ENCODE measurements around the gene NLRC3.

Gene NLRC3

DNA sequence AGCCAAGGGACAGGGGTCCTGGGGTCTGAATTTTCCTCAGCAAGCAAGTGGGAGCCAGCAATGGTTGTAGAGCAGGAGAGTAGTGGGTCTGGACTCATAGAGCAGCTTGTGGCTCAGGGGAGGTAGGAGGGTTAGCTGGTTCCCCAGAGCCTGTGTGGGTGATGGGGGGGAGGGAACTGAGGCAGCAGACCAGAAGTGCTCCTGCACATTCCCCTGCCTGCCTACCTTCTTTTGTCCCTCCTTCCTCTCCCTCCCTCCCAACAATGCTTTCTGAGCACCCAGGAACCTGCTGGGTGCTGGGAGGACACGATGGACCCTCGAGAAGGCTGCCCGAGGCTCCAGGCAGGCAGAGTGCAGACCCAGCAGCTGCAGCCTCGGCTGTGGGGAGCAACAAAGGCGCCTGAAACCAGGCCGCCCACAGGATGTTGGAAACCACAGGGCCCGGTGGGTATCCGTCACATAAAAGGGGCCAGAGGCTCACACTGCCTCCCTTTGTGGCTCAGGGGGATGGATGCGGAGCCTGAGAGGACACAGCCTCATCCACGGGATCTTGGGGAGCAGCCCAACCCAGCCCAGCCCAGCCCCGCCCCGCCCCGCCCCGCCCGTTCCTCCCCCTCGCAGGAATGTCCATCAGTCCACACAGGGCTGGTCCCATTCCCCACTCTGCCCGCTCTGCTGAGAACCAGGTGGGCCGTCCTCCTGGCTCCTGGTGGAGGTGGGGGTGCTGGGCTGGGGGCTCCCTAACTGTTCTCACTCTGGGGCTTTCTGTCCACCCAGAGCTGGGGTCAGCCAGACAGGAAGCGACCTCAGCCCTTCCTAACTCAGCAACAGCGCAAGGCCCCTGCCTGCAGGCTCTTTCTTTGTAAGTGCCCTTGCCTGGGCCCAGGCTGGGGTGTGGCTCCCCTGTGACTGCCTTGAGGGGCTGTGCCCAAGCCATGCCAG, 1.7 kb upstream of the NLRC3 start:
- DNase-seq: no peak

DNA sequence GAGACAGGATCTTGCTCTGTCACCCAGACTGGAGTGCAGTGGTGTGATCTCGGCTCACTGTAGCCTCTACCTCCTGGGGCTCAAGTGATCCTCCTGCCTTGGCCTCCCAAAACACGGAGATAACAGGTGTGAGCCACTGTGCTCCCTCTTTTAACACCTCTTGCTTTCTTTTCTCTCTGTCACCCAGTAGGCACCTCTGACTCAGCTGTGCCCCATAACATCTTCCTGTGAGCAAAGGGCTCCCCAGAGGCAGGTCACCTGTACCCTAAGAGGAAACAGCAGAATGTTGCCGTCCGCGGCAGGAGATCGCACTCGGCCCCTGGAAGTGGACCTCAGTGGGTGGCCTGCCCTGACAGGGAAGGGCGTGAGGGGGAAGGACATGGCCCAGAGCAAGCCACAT, 918 bp upstream of the NLRC3 start:
- DNase-seq: no peak

DNA sequence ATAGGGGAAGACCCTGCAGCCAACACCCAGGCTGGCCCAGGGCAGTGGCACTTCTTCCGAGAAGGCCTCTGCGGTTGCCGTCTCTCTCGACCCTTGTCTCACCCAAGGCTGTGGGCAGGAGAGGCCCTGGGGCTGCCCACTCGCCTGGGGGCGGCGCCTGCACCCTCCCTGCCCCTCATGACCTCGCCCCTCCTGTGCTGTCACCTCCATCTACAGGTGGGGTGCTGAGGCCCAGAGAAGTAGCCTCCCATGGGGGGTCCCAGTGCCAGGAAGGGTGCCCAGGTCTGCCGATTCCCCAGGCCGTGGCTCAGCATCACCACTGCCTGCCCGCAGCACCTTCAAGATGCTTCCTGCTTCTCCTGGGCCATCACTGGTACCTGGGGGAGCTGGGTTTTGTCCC, 992 bp downstream of the NLRC3 start:
- no peak for DNase-seq

DNA sequence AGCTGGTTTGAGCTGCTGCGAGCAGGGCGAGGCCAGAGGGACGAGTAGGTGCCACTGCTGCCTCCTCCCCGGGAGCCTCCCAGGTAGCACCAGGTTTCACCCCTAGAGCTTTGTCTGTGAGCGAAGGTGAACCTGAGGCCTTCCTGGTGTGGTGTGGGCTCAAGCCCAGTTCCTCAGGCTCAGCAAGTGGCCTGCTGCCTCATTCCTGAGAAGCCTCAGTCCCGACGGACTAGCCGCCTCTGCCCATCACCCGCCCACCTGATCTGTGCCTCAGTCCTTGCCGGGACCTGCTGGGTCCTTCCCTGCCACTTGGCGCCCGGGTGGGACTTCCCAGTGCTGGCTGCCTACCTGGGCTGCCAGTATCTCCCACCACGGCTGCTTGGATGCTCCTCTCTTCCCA, 1.7 kb downstream of the NLRC3 start:
- DNase-seq: no peak

DNA sequence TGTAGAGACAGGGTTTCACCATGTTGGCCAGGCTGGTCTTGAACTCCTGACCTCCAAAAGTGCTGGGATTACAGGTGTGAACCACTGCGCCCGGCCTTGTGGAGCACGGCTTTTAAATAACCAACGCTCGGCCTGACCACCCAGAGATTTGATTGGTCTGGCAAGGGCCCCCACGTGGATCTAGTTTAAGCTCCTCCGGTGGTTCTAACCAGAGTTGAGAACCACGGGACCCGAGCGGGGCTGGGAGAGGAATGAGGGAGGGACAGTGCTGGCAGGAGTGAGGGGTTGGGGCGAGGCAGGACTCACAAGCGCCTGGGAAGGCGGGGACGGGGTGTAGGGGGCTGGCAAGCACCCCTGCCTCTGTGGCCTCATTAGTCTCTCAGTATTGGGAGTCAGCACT, 3.0 kb downstream of the NLRC3 start:
- no peak for DNase-seq

DNA sequence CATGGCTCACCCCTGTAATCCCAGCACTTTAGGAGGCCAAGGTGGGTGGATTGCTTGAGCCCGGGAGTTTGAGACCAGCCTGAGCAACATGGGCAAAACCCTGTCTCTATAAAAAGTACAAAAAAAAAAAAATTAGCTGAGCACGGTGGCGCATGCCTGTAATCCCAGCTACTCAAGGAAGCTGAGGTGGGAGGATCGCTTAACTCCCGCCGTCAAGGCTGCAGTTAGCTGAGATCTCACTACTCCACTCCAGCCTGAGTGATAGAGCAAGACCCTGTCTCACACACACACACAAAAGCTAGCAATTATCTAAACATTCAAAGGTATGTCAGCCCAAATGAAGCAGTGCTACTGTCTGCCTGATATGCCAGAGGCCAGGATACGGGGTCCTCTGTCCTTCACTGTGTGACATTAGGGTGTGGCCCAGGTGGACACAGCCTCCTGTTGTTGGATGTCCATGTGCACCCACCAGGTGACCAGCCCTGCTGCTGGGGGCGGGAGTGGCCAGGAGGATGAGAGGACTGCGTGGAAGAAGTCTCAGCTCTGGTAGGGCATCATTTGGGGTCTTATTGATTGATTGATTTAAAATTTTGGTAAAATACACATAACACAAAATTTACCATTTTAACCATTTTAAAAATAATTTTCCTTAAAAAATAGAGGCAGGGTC, 3.9 kb downstream of the NLRC3 start:
- no peak for DNase-seq

DNA sequence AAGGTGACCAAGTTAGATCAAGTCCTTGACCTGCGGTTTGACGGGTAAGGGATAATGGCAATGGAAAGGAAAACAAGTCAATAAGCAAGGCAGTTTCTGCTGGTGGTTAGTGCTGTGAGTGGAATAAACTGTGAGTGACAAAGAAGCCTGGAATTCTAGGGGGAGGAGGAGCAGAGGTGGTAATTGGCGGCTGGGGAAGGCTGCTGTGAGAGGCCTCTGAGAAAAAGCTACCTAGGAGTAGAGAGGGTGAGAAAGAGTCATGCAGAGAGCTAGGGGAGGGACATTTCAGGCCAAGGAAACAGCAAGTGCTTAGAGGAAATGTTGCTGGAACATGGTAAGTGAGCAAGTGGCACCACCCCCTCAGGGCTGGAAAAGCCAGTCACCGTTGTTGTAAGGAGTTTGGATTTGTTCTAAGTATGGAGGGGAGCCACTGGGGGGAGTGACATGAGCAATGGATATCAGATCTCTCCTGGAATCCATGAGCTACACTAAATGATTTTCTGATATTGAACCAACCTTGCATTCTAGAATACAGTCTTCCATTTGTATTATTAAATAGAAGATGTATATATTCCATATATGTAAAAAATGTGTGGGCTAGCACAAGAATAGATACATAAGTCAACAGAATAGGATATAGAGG, 6.7 kb downstream of the NLRC3 start:
- no peak for DNase-seq

DNA sequence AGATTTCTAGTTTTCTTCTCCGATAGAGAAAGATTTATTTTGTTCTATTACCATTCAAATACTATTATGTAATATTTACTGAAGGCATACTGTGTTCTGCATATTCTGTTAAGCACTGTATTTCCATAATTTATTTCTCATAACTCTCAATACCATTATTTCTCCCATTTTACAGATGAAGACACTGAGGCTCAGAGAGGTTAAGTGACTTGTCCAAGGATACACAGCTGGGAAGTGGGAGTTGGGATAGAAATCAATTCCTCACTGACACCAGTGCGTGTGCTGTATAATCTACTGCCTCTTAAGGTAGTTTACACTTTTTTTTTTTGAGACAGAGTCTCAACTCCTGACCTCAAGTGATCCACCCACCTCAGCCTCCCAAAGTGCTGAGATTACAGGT, 7.4 kb downstream of the NLRC3 start:
- DNase-seq: no peak

DNA sequence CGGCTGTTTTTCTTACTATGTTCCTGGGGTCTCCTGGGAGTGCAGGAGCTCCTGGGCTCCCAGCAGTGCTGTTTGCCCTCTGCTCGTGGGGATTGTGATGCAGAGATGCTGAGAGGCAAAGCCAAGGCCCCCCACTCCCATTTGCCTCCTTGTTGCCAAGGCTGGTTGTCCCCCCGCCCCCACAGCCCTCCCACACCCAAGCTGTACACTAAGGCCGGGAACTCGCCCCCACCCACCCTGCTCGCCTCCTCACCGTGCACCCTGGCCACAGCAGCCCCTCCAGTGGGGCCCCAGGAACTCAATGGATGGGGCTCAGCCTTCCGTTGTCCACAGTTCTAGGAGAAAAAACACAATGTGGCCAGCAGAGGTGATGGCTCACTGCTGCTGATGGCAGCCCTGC, 10.2 kb downstream of the NLRC3 start:
- no peak for DNase-seq

DNA sequence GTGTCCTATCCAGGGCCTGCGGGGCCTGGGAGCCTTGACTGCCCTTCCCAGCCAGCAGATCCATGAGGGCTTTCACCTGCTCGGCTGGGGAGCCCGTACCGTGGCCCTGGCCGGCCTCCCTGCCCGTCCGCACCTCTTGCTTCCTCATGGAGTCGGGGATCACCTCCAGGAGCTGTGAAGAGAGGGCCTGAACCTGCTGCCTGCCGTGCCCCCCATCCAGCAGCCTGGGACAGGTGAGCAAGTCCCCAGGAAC, 12.4 kb downstream of the NLRC3 start:
- DNase-seq: no peak

DNA sequence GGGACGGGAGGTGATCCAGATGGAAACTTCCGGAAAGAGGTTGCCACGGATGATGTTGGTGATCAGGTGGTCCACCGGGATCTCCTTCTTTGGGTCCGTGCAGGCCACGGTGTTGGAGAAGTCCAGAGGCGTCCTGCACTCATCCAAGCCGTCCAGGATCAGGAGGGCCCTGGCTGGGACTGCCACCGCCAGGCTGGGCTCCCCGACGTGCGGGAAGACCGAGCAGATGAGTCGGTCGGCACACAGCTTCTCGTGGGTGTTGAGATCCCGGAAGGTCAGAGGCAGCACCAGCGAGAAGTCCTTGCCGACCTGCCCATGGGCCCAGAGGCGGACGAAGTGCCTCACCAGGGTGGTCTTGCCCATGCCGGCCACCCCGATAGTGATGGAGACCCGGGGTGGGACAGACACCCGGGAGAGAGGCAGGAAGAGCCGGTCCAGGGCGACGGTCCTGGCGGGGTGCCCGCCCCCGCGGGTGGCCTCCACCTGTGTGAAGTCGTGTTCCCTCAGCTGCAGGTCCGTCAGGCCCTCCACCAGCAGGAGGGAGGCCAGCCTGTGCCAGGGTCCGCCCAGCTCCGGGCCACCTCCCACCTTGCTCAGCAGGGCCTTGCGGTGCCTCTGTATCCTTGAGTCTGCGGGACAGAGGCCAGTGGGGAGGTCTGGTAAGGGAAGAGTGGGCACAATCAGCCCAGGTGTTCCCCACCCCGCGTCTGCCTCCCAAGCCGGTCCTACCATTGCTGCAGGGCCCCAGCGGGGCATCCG, 12.9 kb downstream of the NLRC3 start:
- DNase-seq: no peak

DNA sequence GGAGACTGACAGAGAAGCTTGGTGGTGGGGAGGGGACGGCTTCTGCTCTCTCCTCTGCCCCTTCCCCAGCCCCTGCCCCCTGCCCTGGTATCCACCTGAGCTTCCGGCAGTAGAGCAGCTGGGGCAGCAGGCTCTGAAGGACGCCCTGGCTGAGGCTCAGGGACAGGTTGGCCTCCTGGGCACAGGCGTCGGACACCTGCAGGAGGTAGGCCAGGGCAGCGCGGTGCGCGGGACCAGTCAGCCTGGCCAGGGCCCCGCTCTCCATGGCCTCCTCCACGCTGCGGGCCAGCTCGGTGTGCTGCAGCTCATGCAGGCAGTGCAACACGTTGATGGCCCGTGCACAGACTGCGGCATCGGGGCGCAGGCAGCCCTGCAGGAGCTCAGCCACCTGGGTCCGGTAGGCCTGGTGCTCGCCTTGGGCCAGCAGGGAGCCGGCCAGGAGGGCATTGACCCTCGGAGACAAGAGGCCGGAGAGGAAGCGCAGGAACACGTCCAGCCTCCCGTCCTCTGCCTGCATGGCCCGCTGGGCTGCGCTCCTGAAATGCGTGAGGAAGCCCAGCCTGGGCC, 14.2 kb downstream of the NLRC3 start:
- DNase-seq: no peak

DNA sequence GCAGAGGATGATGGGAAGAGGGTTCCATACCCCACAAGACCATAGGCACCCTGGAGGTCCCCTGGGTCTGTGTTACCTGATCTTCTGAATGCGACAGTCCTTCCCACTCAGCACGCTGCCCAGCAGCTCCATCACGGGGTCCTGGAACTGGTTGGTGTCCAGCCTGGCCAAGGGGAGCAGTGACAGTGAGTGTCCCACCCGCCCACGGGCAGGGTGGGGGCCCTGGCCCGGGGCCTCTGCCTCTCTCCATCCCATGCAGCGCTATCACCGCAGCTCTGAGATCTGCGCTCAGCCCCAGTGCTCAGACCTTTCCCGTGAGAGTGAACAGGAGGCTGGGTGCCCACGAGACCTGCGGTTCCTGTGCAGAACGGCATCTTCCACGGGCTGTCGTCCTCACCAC, 15.6 kb downstream of the NLRC3 start:
- no peak for DNase-seq

DNA sequence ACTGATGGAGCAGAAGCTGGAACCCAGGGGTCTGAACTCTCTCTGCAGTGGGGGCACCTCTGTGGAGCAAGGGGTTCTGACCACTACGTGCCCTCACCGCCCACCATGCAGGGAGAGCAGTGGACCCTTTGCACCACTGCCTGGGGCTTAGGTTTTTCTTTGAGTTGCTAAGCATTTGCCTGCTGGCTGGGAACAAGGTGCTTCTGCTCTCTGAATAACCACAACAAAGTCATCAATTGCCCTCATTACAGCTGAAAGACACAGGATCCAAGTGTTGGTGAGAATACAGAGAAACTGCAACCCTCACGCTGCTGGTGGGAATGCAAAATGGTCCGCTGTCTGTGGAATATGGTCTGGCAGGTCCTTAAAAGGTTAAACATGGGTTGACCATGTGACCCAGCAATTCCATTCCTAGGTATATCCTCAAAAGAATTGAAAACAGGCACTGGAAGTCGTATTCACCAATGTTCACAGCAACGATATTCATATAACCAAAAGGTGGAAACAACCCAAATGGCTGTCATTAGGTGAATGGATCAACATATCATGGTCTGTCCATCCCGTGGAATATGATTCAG, 22.8 kb downstream of the NLRC3 start:
- no peak for DNase-seq

DNA sequence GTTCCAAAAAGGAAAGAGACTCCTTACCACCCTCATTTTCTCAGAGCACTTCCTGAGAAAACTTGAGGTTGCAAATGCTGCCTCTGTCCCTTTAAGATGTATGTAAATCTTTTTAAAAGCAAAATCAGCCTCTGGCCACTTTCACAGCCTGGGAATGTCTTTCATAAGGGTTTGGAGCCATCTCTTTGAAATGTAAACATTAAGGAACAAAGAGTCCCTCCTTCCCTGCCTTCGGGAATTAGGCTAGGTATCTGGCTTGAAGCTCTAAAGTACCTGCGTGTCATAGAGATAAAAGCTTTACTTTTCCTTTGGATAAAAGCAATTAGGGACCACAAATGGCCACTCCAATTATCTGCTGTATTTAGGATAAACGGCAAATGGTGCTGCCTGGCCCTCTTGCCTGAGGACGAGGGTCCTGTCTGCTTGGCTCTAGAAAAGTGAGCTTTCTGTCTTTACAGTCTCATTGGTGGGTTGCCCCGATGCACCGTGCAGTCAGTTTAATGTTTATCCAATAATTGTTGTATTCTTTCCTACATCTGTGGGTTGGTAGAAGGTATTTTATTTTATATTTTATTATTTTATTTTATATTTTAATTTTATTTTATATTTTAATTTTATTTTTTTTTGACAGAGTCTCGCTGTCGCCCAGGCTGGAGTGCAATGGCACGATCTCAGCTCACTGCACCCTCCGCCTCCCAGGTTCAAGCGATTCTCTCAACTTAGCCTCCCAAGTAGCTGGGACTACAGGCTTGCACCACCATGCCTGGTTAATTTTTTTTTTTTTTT, 23.9 kb downstream of the NLRC3 start:
- no peak for DNase-seq

DNA sequence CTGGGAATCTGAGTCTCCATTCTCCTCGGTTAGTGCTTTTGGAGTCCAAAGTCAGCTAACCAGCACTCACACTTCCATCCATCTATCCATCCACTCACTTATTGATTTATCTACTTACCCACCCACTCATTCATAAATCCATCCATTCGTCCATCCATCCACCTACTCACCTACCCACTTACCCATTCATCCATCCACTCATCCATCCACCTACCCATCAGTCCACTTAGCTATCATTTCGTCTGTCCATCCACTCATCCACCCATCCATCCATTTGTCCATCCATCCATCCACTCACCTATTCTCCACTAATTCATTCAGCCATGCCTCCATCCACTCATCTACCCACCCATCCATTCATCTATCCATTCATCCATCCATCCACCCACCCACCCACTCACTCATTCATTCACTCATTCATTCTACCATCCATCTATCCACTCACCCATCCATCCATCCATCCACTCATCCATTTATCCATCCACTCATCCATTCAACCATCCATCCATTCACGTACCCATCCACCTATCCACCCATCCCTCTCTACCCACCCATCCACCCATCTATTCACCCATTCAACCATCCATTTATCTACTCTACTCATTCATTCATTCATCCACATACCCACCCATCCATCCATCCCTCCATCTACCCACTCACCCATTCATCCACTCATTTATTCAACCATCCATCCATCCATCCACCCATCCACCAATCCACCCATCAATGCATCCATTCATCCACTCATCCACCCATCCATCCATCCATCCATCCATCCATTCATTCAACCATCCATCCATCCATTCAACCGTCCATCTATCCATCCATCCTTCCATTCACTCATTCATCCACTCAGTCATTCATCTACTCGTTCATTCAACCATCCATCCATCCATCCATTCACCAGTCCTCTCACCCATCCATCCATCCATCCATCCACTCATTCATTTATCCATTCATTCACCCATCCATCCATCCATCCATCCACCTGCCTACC, 26.1 kb downstream of the NLRC3 start:
- no peak for DNase-seq

DNA sequence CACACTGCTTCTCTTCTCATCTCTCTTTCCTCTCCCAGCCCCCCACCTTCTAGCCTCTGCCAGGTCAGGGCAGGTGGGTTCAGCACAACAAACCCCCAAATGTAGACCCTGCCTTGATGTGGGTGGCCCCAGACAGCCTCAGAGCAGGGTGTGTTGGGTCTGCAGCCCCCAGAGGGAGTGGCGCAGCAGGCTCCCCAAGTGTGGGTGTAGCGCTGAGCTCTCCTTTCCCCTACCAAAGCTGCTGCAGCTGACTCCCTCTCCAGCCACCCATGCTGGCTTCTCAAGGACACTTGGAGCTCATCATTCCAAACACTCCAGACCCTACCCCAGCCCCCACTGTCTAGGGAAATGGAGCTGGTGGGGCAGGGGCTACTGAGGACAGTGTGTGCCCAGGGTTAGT, 27.3 kb downstream of the NLRC3 start:
- DNase-seq: no peak

DNA sequence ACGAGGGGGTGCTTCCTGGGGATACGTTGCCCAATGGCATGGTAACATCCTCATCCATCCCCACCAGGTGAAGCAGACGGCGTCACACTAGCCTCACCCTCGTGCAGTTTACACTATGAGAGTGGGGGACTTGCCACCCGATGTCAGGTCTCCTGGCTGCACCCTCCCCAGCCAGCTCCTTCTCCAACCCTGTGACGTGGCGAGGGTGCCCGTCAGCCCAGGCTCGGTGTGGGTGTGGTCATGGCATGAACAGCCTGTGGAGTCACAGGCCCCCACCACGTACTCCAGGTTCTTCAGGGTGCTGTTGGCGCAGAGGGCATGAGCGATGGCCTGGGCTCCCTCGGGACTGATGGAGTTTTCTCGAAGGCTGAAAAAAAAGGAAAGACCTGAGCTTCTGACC, 28.3 kb downstream of the NLRC3 start:
- no peak for DNase-seq

DNA sequence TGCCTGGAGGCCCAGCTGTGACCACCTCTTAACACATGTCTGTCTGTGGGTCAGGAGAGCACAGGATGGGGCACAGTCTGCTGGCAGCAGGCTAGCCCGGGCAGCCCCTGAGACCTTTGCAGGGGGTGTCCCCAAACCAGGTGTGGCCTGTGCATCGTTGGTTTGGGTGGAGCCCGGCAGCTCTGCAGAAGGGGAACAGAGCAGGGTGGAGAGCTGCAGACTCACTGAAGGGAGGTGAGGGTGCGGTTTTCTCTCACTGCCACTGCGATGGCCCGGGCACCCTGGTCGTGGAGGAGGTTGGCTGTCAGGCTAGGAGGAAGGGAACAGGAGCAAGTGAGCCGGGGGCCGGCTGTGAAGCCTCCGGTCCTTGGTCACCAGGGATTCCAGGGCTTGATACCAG, 28.8 kb downstream of the NLRC3 start:
- no peak for DNase-seq

DNA sequence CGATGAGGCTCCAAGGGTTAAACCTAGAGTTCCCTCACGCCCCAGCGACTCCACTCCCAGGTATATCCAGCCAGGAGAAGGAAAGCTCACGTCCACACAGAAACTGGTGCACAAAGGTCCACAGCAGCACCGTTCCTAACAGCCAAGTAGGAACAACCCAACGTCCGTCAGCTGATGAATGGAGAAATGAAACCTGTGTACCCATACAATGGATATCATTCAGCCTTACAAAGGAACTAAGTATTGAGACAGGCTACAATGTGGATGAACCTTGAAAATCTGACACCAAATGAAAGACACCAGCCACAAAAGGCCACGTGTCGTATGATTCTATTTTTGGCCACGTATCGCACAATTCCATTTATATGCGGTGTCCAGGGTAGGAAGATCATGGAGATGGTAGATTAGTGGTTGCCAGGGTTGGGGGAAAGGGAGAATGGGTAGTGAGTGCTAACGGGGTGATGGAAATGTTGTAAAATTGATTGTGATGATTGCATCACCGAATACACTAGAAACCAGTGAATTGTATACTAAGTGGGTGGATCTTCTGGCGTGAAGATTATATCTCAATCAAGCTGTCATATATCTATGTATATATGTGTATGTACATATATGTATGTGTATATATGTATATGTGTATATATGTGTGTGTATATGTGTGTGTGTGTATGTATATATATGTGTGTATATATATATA, 30.1 kb downstream of the NLRC3 start:
- no peak for DNase-seq

All from NCI-H526 (cell line).